HG03280 (cell line): ENCODE data around the gene SPTB.

Experiments used
- ATAC-seq: cut with Tn5 transposase; IDR thresholded peaks from one replicate; pipeline ENCODE4 v1.9.1; 2021; ENCODE audit warnings: mild to moderate bottlenecking, moderate library complexity; ENCODE audit not compliant: unreplicated experiment

Gene SPTB

GRCh38 chr14:64795211-64795610, 84.5 kb downstream of the SPTB start:
- no peak for ATAC-seq

GRCh38 chr14:64792871-64793560, 86.7 kb downstream of the SPTB start:
- no peak for ATAC-seq

DNA sequence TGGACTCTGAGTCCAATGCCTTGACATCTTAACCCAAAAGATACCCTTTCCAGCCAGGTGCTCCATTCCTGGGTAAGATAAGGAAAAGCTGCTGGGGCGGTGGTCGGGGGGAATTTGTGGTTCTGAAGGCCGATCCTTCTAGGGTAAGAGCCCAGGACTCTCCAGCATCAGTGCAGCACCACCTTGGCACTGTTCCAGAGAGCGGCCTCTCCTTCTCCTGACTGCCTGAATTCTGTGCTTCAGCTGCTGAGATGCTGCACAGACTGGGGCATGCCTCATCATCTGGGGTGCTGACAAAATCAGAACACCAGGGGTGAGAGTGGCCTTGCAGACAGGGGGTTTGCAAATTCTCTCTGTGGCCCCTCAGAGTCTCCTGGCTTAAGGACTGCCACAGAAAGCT, 87.5 kb downstream of the SPTB start:
- no peak for ATAC-seq

DNA sequence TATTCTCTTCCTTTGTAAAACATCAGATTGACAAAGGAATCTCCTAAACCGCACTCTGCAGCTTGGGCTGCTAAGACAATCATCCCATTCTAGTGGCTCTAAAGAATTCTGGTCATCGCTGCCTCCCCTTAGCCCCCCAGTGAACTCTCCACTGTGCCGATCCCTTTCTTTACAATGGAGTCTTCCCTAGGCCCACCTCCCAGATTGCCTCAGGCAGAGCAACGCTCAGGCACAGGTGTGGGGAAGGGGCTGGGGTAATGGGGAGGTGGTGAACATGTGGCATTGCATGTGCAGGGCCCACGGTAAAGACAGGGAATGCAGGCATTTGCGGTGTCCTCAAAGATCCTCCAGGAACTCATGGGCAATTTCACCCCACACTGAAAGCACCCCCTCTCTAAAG, 89.2 kb downstream of the SPTB start:
- no peak for ATAC-seq

- ATAC-seq = no peak
Observed at GRCh38 chr14:64789696-64790095, 90.0 kb downstream of the SPTB start.

DNA sequence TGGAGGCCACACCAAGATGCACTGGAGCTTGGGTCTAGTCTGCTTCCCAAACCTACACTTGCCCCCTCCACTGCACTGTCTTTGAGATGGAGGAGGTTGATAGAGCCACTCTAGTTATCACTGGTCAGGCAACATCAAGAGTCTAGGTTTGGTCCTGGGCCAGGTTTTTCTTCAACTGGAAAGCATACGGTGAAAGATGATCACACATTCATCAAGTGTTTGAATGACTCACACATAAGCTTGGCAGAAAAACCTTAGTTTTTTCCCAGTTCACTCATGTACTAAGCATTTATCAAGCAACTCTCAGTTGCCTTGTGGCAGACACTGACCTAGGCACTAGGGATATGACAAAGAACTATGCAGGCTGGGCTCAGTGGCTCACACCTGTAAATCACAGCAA, 91.0 kb downstream of the SPTB start:
- ATAC-seq = no peak

GRCh38 chr14:64787619-64788018, 92.1 kb downstream of the SPTB start:
- ATAC-seq = no peak

GRCh38 chr14:64786296-64787149, 93.2 kb downstream of the SPTB start:
- ATAC-seq = no peak

- ATAC-seq = no peak
Observed at GRCh38 chr14:64784006-64784405, 95.7 kb downstream of the SPTB start.

DNA sequence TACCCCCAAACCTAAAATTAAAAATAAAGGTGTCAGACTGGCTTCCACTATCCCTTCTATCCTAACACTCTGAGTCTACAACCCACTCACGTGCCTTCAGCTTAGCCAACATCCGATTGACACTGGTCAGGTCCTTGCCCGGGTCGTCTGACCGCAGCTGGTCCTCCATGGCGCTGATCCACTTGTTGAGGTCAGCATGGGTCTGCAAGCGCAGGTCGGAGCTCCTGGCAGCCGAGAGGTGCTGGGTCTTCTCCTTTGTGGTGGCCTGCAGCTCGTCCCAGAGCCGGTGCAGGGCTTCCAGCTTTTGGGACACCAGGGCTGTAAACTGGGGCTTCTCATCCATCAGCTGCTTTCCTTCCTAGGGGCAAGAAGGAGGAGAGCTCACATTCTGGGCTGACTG, 97.5 kb downstream of the SPTB start:
- ATAC-seq = no peak

GRCh38 chr14:64779472-64779871, 100.2 kb downstream of the SPTB start:
- ATAC-seq = no peak

- no peak for ATAC-seq
Observed at GRCh38 chr14:64778104-64778754, 101.5 kb downstream of the SPTB start.

DNA sequence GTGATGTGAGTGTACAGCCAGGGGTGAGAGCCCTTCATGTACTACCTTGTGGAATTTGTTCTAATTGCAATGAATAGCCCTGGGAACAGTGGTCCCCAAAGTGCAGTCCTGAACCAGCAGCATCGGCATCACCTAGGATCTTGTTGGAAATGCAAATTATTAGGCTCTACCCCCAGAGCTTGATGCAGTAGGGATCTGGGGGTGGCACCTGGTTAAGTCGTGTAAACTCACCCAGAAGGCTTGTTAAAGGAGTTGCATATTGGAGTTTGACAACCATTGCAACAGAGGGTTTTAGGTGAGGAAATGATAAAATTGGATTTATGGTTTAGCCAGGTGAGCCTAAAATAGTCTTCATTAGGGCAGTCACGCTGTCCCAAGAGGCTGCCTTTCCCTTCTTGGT, 102.2 kb downstream of the SPTB start:
- no peak for ATAC-seq

DNA sequence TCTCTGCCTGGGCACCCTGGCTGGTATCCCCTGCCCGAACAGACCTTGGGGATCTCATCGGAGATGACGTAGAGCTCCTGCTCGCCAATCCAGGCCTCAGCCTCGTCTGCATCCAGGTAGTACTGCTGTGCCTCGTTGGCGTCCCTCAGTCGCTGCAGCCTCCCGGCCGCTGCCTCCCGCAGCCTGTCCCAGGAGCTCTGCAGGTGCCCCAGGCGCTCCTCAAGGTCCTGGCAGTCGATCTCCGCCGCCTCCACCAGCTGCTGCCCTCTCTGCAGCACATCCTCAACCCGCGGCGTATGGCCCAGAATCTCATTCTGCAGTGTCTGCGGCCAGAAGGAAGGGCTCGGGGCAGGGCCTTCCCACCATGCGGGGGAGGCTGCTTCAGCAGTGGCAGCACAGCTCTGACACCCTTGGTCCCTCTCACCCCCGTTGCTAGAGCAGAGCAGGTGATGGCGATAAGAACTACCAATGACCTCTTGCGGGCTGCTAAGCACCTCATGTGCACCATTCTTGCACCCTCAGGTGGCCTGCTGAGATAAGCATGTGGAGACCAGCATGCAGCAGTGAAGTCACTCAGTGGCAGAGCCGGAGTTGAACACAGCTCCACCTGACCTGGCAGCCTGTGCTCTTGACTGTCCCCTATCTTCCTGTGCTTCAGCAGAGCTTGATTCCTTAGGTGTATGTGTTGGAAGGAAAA, 104.5 kb downstream of the SPTB start:
- no peak for ATAC-seq

GRCh38 chr14:64774272-64774671, 105.4 kb downstream of the SPTB start:
- no peak for ATAC-seq

DNA sequence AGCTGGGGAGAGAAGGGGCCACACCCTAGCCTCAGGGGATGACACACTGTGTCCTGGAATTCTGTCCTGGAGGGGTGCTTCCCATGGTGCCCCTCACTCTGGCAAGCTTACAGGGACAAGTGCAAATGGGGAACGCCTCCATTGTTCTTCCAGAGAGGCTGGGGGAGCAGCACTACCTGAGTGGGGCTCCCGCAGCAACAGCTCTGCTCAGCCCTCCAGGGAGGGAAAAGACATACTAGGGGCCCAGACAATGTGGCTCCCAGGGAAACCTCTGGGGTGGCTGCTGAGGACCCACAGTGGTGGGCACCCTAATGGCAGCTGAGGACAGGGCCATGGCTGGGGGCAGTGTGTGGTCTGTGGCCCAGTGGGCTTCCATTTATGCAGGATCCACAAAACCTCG, 106.1 kb downstream of the SPTB start:
- ATAC-seq = no peak

DNA sequence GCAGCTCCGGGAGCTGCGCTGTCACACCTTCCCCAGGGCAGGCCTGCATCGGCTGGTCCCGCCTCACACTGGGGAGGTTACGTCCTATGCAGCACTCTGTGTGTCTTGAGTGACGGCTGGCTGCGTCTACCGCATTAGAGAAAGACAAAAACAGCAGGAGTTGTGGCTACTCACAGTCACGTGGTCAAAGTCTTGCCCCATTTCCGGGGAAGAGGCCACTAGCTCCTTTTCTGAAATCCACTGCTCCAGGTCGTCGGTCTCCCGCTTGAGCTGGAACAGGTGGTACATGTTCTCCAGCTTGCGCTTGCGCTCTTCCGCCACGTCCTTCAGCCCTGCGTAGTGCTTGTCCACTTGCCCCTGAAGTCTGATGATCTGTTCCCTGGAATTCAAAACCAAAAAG, 106.7 kb downstream of the SPTB start:
- ATAC-seq = no peak

DNA sequence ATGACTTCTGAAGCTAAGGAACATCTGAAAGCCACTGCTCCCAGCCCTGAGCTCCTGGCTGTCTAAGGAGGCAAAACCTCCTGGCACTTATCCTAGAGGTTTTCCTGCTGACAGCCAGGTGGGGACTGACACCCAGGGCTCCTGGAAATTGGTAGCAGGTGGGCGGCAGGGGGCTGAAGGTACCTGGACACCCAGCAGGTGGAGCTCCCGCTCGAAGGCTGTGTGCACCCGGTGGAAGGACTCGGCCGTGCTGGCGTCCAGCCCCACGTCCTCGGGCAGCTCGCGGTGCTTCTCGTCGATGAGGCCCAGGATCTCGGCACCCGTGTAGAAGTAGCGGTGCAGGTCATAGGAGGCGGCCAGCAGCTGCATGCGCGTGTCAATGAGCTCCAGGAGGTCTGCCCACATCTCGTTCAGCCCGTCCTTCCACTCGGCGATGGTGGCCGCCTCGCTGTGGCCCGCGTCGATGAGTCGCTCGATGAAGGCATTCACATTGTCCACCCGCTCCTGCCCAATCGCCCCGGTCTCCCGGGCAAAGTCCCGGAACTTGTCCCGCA, 107.2 kb downstream of the SPTB start:
- ATAC-seq = no peak

- ATAC-seq = no peak
Observed at GRCh38 chr14:64771161-64771560, 108.5 kb downstream of the SPTB start.

GRCh38 chr14:64770751-64771150, 109.0 kb downstream of the SPTB start:
- no peak for ATAC-seq
